Fibroblast of peridontal ligament (primary cell): ENCODE data around the gene BAHCC1.
A peak's percentile ranks its signal among the peaks of the same experiment; 100 is the strongest.

Experiments used
- DNase-seq: peaks from one replicate; pipeline ENCODE4 v3.0.0-alpha.2; 2010; ENCODE audit errors: extremely low read depth

Gene BAHCC1

GRCh38 chr17:81443269-81443668 lies 48.0 kb downstream of the BAHCC1 start:
- DNase-seq, result no peak

DNA sequence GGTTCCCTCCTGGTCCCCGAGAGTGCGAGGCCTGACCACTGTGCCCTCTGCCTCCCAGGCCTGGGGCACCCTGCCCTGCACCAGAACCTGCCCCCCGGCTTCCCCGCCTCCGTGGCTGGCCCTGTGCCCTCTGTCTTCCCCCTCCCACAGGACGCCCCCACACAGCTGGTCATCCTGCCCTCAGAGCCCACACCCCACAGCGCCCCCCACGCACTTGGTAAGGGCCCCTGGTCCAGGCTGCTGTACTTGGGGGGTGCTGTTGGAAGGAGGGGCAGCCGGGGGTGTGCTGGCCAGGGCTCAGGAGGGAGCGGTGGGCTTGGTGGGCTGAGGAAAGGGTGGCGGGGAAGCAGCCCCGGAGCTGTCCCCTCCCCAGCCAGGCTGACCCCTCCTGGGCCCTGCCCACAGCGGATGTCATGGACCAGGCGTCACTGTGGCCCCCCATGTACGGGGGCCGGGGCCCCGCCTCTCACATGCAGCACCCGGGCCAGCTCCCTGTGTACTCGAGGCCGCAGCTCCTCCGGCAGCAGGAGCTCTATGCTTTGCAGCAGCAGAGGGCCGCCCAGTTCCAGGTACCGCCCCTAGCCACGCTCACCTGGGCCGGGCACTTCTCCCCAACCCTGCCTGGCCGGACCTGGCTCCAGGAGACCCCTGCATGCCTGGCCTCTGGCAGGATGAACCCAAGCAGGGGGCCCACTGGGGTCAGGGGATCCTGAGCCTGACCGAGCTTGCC lies 49.5 kb downstream of the BAHCC1 start:
- no peak for DNase-seq

DNA sequence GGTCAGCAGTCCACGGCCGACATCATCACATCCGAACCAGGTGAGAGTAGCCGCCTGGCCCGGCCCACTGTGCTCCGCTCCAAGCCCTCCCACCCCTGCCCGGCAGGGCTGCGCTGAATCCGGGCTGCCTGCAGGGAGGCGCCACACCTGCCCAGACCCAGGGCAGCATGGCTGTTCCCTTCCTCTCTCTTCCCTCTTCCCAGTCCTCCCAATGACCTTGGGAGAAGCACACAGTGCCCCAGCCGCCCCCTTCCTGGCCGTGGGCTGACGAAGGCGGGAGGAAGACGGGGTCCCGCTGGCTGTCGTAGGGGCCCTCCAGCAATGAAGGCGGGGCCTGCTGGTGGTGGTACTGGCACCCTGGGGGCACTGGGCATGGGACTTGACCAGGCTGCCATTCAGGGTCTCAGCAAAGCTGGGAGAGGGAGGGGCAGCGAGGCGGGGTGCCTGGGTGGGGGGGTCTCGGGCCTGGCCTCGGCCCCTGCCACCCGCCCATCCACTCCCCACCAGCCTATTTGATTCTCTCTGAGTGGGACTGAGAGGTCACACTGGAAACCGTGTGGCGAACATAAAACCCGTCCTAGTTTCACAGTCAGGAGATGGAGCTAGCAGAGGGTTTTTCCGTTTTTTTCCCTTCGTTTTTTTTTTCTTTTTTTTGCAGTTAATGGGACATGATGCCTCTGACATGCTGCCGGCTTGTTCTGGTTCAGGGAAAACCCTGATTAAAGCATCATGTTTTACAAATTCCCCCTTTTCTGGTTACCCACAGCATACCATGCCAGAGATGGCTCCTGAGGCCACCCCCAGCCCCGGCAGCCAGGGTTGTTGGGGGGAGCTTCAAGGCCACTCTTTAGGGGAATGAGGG lies 50.6 kb downstream of the BAHCC1 start:
- peak; percentile 63 for DNase-seq

DNA sequence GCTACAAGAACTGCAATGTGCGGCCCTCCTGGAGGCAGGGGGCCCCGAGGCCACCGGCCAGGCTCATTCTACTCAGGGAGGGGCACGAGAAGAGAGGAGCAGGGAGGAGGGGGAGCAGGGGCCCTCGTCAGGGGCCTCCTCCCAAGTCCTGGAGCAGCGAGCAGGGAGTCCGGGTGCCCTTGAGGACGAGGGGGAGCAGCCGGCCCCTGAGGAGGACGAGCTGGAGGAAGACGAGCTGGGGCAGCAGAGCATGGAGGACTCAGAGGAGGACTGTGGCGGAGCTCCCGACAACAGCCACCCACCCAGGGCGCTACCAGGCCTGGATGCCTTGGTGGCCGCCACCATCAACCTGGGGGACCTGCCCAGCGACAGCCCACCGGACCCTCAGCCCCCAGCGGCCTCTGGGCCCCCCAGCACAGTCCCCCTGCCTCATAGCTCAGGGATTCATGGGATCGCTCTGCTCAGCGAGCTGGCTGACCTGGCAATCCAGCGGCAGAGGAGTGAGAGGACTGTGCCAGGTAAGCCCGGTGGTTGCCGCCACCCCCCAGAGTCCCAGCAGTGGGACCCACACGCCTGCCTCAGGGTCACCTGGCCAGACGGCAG lies 52.2 kb downstream of the BAHCC1 start:
- DNase-seq, result no peak

GRCh38 chr17:81448442-81448841 lies 53.2 kb downstream of the BAHCC1 start:
- DNase-seq, result no peak

- no peak for DNase-seq
Measured at GRCh38 chr17:81448950-81449349, 53.7 kb downstream of the BAHCC1 start.

- no peak for DNase-seq
Measured at GRCh38 chr17:81449351-81449750, 54.1 kb downstream of the BAHCC1 start.

- DNase-seq, result no peak
Measured at GRCh38 chr17:81451823-81452222, 56.6 kb downstream of the BAHCC1 start.

GRCh38 chr17:81452551-81452950 lies 57.3 kb downstream of the BAHCC1 start:
- DNase-seq, result no peak

- no peak for DNase-seq
Measured at GRCh38 chr17:81453076-81453475, 57.8 kb downstream of the BAHCC1 start.

- no peak for DNase-seq
Measured at GRCh38 chr17:81453712-81454111, 58.5 kb downstream of the BAHCC1 start.

DNA sequence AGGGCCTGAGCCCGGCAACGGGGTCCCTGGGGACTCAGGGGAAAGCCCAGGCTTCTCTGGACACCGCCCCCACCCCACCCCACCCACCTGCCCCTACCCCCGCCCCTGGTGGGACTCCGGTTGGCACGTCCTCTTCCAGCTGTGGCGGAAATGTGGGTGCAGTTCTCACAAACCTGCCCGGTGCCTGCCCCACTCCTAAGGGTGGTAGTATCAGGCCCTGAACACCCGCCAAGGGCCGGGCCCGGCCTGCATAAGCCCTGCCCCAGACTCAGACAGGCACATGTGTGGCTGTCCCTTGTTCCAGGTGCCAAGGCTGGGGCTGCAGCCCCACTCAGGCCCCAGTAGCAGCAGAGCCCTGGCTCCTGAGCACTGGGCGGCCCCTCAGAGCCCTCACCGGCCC lies 59.2 kb downstream of the BAHCC1 start:
- DNase-seq, result no peak

DNA sequence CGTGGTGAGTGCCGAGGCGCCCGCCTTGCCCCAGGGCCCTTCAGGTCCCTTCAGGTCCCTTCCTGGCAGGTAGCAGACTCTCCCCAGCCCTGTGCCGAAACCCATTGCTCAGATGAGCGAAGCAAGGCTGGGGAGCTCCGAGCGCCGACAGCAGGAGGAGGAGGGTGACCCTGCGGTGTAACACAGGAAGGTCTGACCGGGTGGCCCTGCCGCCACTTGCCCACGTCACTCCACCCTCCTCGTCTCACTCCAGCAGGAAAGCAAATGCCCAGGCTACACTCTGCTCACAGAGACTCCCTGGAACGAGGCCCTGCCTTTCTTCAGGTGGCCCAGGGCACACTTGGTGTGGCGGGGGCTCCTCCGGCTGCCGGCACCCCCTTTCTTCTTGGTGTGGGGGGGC lies 60.1 kb downstream of the BAHCC1 start:
- DNase-seq, result no peak

DNA sequence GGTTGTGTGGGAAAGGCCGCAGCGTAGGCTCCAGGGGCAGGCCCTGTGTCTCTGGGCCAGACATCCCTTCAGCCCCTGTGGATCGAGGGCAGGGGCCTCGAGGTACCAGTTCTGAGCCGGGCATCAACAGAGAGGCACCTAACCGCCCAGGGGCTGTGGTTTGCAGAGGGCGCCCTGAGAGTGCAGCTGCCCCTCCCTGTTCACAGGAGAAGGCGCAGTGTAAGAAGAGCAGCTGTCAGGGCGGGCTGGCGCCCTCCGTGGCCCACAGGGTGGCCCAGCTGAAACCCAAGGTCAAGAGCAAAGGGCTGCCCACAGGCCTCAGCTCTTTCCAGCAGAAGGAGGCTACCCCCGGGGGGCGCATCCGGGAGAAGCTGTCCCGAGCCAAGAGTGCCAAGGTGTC lies 60.8 kb downstream of the BAHCC1 start:
- no peak for DNase-seq

DNA sequence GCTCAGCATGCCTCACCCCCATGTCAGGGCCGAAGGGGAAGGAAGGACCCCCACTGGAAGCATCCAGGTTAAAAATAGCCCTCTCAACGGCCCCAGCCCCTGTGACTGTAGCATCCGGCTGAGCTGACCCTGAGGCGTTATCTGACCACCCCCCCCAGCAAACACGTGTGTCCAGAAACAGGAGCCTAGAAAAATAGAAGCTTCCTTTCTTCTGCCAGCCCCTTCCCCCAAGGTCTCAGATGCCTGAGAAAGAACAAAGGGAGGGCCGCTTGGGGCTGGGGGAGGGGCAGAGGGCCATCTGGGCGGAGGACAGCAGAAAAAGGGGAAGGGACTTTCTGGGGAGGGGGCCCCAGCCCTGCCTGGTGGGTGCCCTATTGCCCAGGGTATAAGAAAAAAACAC lies 61.5 kb downstream of the BAHCC1 start:
- DNase-seq, result no peak

DNA sequence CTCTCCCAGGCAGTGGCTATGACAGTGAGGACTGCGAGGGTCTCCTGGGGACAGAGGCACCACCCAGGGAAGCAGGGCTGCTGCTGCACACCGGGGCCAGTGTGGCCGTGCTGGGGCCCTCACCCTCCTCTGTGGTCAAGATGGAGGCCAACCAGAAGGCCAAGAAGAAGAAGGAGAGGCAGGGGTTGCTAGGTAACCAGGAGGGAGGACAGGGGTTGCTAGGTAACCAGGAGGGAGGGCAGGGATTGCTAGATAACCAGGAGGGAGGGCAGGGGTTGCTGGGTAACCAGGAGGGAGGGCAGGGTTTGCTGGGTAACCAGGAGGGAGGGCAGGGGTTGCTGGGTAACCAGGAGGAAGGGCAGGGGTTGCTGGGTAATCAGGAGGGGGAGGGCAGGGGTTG lies 62.1 kb downstream of the BAHCC1 start:
- DNase-seq, result no peak

DNA sequence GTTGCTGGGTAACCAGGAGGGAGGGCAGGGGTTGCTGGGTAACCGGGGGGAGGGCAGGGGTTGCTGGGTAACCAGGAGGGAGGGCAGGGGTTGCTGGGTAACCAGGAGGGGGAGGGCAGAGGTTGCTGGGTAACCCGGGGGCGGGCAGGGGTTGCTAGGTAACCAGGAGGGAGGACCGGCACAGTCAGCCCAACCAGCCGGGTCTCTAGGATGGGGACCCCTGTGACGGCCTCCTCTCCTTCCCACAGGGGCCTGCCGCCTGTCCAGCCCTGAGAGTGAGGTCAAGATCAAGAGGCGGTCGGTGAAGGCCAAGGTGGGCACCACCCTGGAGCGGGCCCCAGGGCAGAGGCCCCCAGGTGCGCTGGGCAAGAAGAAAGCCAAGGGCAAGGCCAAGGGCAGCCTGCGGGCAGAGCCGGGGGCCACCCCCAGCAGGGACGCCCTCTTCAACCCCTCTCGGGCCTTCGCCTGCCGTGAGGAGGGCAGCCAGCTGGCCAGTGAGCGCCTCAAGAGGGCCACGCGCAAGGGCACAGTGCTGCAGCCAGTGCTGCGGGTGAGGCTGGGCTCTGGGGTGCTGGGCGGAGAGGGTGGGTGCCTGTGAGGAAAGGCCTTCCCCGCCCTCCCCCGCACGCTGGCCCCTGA lies 62.8 kb downstream of the BAHCC1 start:
- DNase-seq, result no peak

DNA sequence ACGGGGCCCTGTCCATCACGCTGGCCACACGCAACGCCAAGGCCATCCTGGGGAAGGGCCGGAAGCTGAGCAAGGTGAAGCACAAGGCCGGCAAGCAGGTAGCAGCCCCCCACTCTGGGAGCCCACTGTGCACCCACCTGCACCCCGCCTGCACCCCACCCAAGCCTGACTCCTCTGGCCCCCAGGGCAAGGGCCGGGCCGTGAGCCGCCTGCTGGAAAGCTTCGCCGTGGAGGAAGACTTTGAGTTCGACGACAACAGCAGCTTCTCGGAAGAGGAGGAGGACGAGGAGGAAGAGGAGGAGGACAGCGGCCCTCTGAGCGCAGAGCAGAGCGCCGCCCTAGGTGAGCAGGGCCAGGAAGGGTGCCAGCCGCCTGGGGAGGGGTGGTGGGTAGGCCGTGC lies 63.4 kb downstream of the BAHCC1 start:
- no peak for DNase-seq

- no peak for DNase-seq
Measured at GRCh38 chr17:81459224-81459623, 64.0 kb downstream of the BAHCC1 start.

GRCh38 chr17:81459864-81460263 lies 64.6 kb downstream of the BAHCC1 start:
- DNase-seq, result no peak

GRCh38 chr17:81460856-81461460 lies 65.7 kb downstream of the BAHCC1 start:
- no peak for DNase-seq
